GM12892 (cell line): ENCODE measurements around the gene PYHIN1.

Source experiments
- POLR2A ChIP-seq: IDR thresholded peaks from 2 replicates; pipeline ENCODE4 v1.6.1; 2011; ENCODE audit warnings: low read depth, low read length, control low read depth
- TAF1 ChIP-seq: IDR thresholded peaks from 2 replicates; pipeline ENCODE4 v1.6.1; 2011; ENCODE audit warnings: low read depth, mild to moderate bottlenecking, control low read depth, low read length, borderline replicate concordance

DNA sequence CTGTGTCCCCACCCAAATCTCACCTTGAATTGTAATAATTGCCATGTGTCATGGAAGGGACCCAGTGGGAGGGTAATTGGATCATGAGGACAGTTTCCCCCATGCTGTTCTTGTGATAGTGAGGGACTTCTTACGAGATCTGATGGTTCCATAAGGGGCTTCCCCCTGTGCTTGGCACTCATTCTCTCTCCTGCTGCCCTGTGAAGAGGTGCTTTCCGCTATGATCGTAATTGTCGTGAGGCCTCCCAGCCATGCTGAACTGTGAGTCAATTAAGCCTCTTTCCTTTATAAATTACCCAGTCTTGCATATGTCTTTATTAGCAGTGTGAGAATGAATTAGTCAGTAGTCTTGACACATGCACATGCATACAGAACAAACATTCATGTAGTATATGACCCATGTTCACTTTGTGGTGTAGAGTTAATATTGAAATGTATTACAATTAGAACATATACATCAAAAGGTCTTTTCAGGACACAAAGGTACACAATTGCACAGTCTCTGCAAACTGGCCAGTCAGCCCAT, 61.5 kb downstream of the PYHIN1 start:
- TF ChIP-seq POLR2A (no peak), TAF1 (no peak)
